Erythroblast (primary cell): Measurements from ENCODE around the gene MYH7B.

Experiments
- GATA1 ChIP-seq: IDR thresholded peaks from 2 replicates; pipeline ENCODE4 v1.6.1; 2011; ENCODE audit warnings: low read depth, mild to moderate bottlenecking, control low read depth, low read length, moderate library complexity
- POLR2A ChIP-seq: IDR thresholded peaks from 2 replicates; pipeline ENCODE4 v1.6.1; 2011; ENCODE audit warnings: mild to moderate bottlenecking, low read length

DNA sequence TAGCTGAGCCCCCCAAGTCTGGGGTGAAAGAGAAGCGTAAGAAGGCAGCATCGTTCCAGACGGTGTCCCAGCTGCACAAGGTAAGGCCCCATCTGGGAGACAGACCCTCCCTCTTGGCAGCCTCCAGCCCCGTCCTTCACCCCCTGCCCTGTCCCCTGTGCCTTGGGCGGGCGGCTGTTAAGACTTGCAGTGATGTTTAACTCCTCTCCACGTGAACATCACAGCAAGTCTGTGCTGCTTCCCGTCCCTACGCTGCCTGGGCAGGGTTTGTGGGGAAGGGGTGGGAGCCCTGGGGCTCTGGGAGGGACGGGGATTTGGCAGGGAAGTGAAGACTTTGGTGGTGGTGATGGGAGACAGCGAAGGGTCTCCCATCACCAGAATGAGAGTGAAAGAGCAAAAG lies 34.6 kb downstream of the MYH7B start:
- TF ChIP-seq POLR2A (no peak), GATA1 (no peak)
